Thoracic aorta (tissue), 2 donors: ENCODE measurements around the gene HEXD. TPM values are rescaled to one million over a fixed set of nuclear protein-coding genes. Genes with fewer than 3 reads are reported as not detected.

Experiments
- ATAC-seq: fragments of 150-250 bp; one replicate; pipeline ENCODE4 v1.8.0; 2017; ENCODE audit warnings: low read depth; ENCODE audit not compliant: insufficient number of reproducible peaks, low FRiP score
- DNase-seq: peaks from one replicate; pipeline ENCODE4 v3.0.0-alpha.2; 2020; ENCODE audit warnings: low spot score
- H3K27ac ChIP-seq, 2 donors: fragments of 200-600 bp; sonication (generic); 1 replicate in 1 of 2; 2 replicates in 1 of 2; pipeline ENCODE4 v1.5.1; 2016; ENCODE audit warnings: mild to moderate bottlenecking in 2 of 2, moderate library complexity in 2 of 2
- H3K27me3 ChIP-seq: fragments of 200-600 bp; sonication (generic); replicated peaks from 2 replicates; pipeline ENCODE4 v1.6.0; 2016; ENCODE audit warnings: mild to moderate bottlenecking; ENCODE audit not compliant: insufficient read depth
- H3K36me3 ChIP-seq: fragments of 200-600 bp; sonication (generic); one replicate; pipeline ENCODE4 v1.5.1; 2016
- H3K4me1 ChIP-seq, 2 donors: fragments of 200-600 bp; sonication (generic); 1 replicate in 1 of 2; 2 replicates in 1 of 2; pipeline versions ENCODE4 v1.5.1 to v1.6.0; 2016; ENCODE audit warnings: low read depth in 2 of 2, mild to moderate bottlenecking in 1 of 2; ENCODE audit not compliant: control insufficient read depth in 1 of 2
- H3K4me3 ChIP-seq: fragments of 200-600 bp; sonication (generic); 2 replicates; pipeline ENCODE4 v1.5.1; 2016; ENCODE audit warnings: mild to moderate bottlenecking
- H3K9me3 ChIP-seq: fragments of 200-600 bp; sonication (generic); 2 replicates; pipeline ENCODE4 v1.5.1; 2016
- CTCF ChIP-seq: fragments of 200-600 bp; sonication (generic); IDR thresholded peaks from one replicate; pipeline ENCODE4 v1.5.1; 2019; ENCODE audit warnings: antibody characterized with exemption
- total RNA-seq, 2 donors: library from RNA; depleted of rRNA; stranded (reverse); fragments of >200 nt; gene quantifications; one replicate each; pipeline versions ENCODE4 v1.1.0 to v1.2.3, GENCODE V29; 2016

HEXD gene
- total RNA-seq, 2 donors from 2014 or later, result 31.4 to 34.7 TPM

GRCh38 chr17:82389379-82389778, 28.8 kb upstream of the HEXD start:
- H3K4me3 ChIP-seq, result no peak overlapping the region
- no peak overlapping the region for H3K27ac ChIP-seq
- TF ChIP-seq CTCF, result no peak
- peaks cover 14 to 26% of the 10 kb centered on the region in 2 donors for H3K4me1 ChIP-seq
- no peaks in the 10 kb centered on the region for H3K27me3 ChIP-seq
- DNase-seq (no peak), ATAC-seq (no peak)
- no peaks in the 10 kb centered on the region for H3K9me3 ChIP-seq
- H3K36me3 ChIP-seq, result no peaks in the 10 kb centered on the region

DNA sequence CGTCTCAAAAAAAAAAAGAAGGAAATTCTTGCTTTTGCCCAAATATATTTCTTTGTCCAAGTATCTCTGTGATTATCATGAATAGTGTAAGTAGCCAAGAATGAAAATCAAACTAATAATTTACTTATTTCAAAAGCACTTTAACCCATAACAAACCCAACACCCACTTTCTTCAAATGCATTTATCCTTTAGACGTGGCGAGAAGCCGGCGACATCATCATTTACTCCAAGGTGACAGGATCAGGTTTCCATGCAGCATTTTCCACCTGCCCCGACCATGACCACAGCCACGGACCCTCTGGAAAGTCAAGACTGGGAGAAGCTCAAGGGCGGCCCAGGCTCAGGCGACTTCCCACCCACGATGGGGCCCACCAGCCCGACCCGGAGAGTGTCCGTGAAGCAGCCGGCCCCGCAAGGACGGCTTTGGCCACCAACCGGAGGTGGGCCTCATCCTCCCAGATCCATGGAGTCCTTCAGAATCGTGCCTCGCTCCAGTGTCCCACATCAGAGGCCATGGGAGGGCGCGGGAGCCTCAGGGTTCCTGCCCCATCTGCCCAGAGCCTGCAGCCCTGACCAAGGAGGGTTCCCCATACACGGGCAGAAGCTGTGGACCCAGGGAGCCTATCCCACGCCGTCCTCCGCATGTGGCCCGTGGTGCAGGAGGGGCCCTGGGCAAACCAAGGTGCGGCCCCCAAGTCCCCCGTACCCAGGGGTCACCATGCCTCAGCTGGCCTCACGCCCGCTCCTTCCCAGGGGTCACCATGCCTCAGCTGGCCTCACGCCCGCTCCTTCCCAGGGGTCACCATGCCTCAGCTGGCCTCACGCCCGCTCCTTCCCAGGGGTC, 27.9 kb upstream of the HEXD start:
- H3K4me1 ChIP-seq, result peaks cover 7 to 17% of the 10 kb centered on the region in 2 donors
- H3K27ac ChIP-seq, result no peak overlapping the region
- H3K36me3 ChIP-seq, result no peaks in the 10 kb centered on the region
- ATAC-seq (no peak), DNase-seq (no peak)
- no peak for TF ChIP-seq CTCF
- no peak overlapping the region for H3K4me3 ChIP-seq
- no peaks in the 10 kb centered on the region for H3K27me3 ChIP-seq
- no peaks in the 10 kb centered on the region for H3K9me3 ChIP-seq

DNA sequence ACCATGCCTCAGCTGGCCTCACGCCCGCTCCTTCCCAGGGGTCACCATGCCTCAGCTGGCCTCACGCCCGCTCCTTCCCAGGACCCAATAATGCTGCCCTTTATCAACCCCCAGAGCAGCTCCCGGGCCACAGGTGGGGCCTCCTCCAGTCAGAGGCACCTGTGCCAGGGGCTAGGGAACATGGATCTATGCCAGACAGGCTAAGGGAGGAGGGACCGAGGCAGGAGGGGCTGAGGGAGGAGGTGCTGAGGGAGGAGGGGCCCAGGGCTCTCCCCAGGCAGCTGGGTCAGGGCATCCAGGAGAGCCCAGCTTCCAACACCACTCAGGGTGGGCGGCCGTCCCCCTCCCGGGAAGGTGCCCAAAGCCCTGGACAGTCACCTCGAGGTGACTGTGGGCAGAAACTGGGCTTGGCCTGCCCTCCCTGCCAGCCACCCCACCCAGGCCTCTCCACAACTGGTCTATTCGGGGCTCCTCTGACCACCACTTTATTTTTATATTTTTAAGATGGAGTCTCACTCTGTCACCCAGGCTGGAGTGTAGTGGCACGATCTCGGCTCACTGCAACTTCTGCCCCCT, 27.2 kb upstream of the HEXD start:
- Histone ChIP-seq H3K9me3 (no peaks in the 10 kb centered on the region), H3K36me3 (no peaks in the 10 kb centered on the region), H3K4me1 (peaks cover under 1 to 10% of the 10 kb centered on the region in 2 donors), H3K27me3 (no peaks in the 10 kb centered on the region), H3K4me3 (no peak overlapping the region), H3K27ac (no peak overlapping the region)
- DNase-seq, result no peak
- ATAC-seq, result no peak
- TF ChIP-seq CTCF, result no peak

DNA sequence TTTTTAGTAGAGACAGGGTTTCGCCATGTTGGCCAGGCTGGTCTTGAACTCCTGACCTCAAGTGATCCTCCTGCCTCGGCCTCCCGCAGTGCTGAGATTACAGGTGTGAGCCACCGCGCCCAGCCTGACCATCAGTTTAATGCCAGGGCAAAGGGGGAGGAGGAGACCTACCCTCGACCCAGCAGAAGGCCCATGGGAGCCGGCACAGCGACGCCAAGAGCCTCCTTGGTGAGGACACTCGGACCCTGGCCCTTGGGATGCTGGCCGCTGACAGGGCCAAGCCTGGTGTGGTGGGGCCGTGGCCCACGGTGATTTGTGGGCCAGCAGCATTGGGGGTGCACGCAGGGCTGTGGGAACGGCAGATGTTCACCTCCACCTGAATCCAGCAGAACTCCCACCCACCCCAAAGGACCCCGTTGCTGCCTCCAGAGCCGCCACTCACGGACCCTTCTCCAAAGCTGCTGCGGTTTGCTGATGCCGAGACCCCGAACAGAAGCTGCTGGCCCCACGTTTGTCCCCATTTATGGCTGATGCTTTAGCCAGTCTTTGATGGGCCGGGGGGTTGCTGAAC, 26.6 kb upstream of the HEXD start:
- H3K36me3 ChIP-seq, result no peaks in the 10 kb centered on the region
- no peak for ATAC-seq
- no peak for TF ChIP-seq CTCF

GRCh38 chr17:82392209-82392920, 25.8 kb upstream of the HEXD start:
- Histone ChIP-seq H3K4me3 (no peak overlapping the region), H3K27ac (no peak overlapping the region), H3K4me1 (no peaks in the 10 kb centered on the region), H3K9me3 (no peaks in the 10 kb centered on the region), H3K36me3 (no peaks in the 10 kb centered on the region), H3K27me3 (no peaks in the 10 kb centered on the region)
- no peak for TF ChIP-seq CTCF
- ATAC-seq (no peak), DNase-seq (no peak)

More for the DNA sequence above, 26.6 kb upstream of the HEXD start:
- no peak for DNase-seq
- Histone ChIP-seq H3K4me3 (no peak overlapping the region), H3K4me1 (peaks cover 0 to 4% of the 10 kb centered on the region in 2 donors), H3K27me3 (no peaks in the 10 kb centered on the region), H3K9me3 (no peaks in the 10 kb centered on the region), H3K27ac (no peak overlapping the region)
